ENCODE data around the gene MRTFA. TPM values are rescaled to one million over a fixed set of nuclear protein-coding genes. Genes with fewer than 3 reads are reported as not detected.
A peak's percentile ranks its signal among the peaks of the same experiment; 100 is the strongest.

The MRTFA gene
- total RNA-seq, 2 experiments from 2014 or later, result 47.7 to 66.9 TPM

GRCh38 chr22:40418366-40419201 is 217.9 kb downstream of the MRTFA start:
- intact Hi-C loops (cut with micrococcal nuclease; ENCODE audit: unreplicated experiment), result no loop called here
- Histone ChIP-seq H3K36me3 (ENCODE audit: insufficient read depth, low read length) (peaks cover 78% of the 10 kb centered on the region), H2AFZ (ENCODE audit: low read length) (no peak overlapping the region), H3K79me2 (ENCODE audit: insufficient read depth, low read depth, low read length) (peaks cover 3% of the 10 kb centered on the region; the same call in 1 of the 2 replicates), H3K9me2 (ENCODE audit: insufficient read depth, low read length) (no peaks in the 10 kb centered on the region), H3K4me3 (ENCODE audit: low read depth, low read length, poor library complexity, severe bottlenecking) (peak overlapping the region; percentile 14), H3K4me2 (ENCODE audit: low read length) (peak overlapping the region; percentile 93), H3K27ac (ENCODE audit: low read depth, low read length, poor library complexity, severe bottlenecking) (peak overlapping the region; percentile 98), H4K20me1 (ENCODE audit: insufficient read depth, low read length) (no peaks in the 10 kb centered on the region), H3K9me3 (ENCODE audit: low read length) (no peaks in the 10 kb centered on the region), H3K4me1 (ENCODE audit: insufficient read depth, low read length, poor library complexity, severe bottlenecking) (peaks cover 79% of the 10 kb centered on the region)
- TF ChIP-seq EZH2phosphoT487 (IDR thresholded peaks at IDR 0.05; ENCODE audit: borderline replicate concordance, low read depth, low read length), result no peak
- no peak for TF ChIP-seq CTCF (conservative IDR thresholded peaks at IDR 0.05; ENCODE audit: low read length)
- ChIA-PET POLR2A (interaction anchor here (0.6 to 2.9 kb wide), 5 partner anchors 14 to 60 kb away, joined by 3 to 17 read pairs (median 4); no protein-coding TSS in a partner anchor), CTCF (ENCODE audit: unreplicated experiment) (interaction anchor here (0.8 to 2.4 kb wide), 3 partner anchors 15 to 19 kb away, joined by 3 to 6 read pairs (median 3); no protein-coding TSS in a partner anchor)
- peak; percentile 86 for DNase-seq (ENCODE audit: low spot score)
- BruUV-seq (replicated peaks), result no TSS peak

GRCh38 chr22:40417881-40418280 is 218.6 kb downstream of the MRTFA start:
- H3K4me2 ChIP-seq (ENCODE audit: low read length), result peak overlapping the region; percentile 93
- no peaks in the 10 kb centered on the region for H4K20me1 ChIP-seq (ENCODE audit: insufficient read depth, low read length)
- H3K9me2 ChIP-seq (ENCODE audit: insufficient read depth, low read length), result no peaks in the 10 kb centered on the region
- H3K9me3 ChIP-seq (ENCODE audit: low read length), result no peaks in the 10 kb centered on the region
- POLR2A ChIA-PET, result interaction anchor here (0.6 to 2.9 kb wide), 4 partner anchors 15 to 59 kb away, joined by 3 to 17 read pairs (median 4); no protein-coding TSS in a partner anchor
- H3K4me3 ChIP-seq (ENCODE audit: low read depth, low read length, poor library complexity, severe bottlenecking), result no peak overlapping the region
- peak overlapping the region; percentile 98 for H3K27ac ChIP-seq (ENCODE audit: low read depth, low read length, poor library complexity, severe bottlenecking)
- H3K4me1 ChIP-seq (ENCODE audit: insufficient read depth, low read length, poor library complexity, severe bottlenecking), result peaks cover 80% of the 10 kb centered on the region
- no peak for DNase-seq (ENCODE audit: low spot score)
- TF ChIP-seq CTCF (conservative IDR thresholded peaks at IDR 0.05; ENCODE audit: low read length) (no peak), EZH2phosphoT487 (IDR thresholded peaks at IDR 0.05; ENCODE audit: borderline replicate concordance, low read depth, low read length) (no peak)
- BruUV-seq (replicated peaks), result no TSS peak
- peaks cover 3% of the 10 kb centered on the region; the same call in 1 of the 2 replicates for H3K79me2 ChIP-seq (ENCODE audit: insufficient read depth, low read depth, low read length)
- H3K36me3 ChIP-seq (ENCODE audit: insufficient read depth, low read length), result peaks cover 78% of the 10 kb centered on the region
- intact Hi-C loops (cut with micrococcal nuclease; ENCODE audit: unreplicated experiment), result no loop called here
- no peak overlapping the region for H2AFZ ChIP-seq (ENCODE audit: low read length)
- CTCF ChIA-PET (ENCODE audit: unreplicated experiment), result interaction anchor here (0.6 to 2.4 kb wide), 2 partner anchors 18 to 64 kb away, joined by 4 to 6 read pairs; no protein-coding TSS in a partner anchor
